Parietal lobe (tissue), 1 donor: ENCODE measurements around the gene FASTKD1. TPM values are rescaled to one million over a fixed set of nuclear protein-coding genes. Genes with fewer than 3 reads are reported as not detected.

Experiments
- total RNA-seq: library from RNA; depleted of rRNA; stranded (reverse); fragments of >200 nt; gene quantifications from one replicate; pipeline ENCODE4 v1.2.3, GENCODE V29; 2014

The FASTKD1 gene
- total RNA-seq, result 77.6 TPM

GRCh38 chr2:169573160-169573973 is at the start of gene FASTKD1:
Gene FASTKD1 (minus strand): TSS chr2:169573865. CDS start chr2:169572029, 1,836 bp downstream.

GRCh38 chr2:169584005-169584877 is 10.6 kb upstream of the FASTKD1 start, which contains the start of gene PPIG:
Gene PPIG (plus strand): TSS chr2:169584351. CDS start chr2:169604042, 19,691 bp downstream.

GRCh38 chr2:169509298-169509885 is 64.3 kb downstream of the FASTKD1 start, which contains the start of gene KLHL41:
Gene KLHL41 (plus strand): TSS chr2:169509702. CDS start chr2:169509779, 77 bp downstream.

Other genes starting within 250 kb of the FASTKD1 start
- 1.3 TPM for gene LRP2, start 211.3 kb downstream of the FASTKD1 start, total RNA-seq
- gene BBS5, start 94.4 kb downstream of the FASTKD1 start, total RNA-seq, result 21.9 TPM
- gene KLHL41, start 64.2 kb downstream of the FASTKD1 start, total RNA-seq, result 2.8 TPM
- 49.5 TPM for gene PPIG, start 10.5 kb upstream of the FASTKD1 start, total RNA-seq
- gene CFAP210, start 120.5 kb upstream of the FASTKD1 start, total RNA-seq, result 2.2 TPM
- 21.3 TPM for gene PHOSPHO2, start 120.6 kb upstream of the FASTKD1 start, total RNA-seq
- gene KLHL23, start 160.0 kb upstream of the FASTKD1 start, total RNA-seq, result 178 TPM
- 85.1 TPM for gene SSB, start 225.0 kb upstream of the FASTKD1 start, total RNA-seq